Psoas muscle (tissue), 8 donors: ENCODE data around the gene DOK6. TPM values are rescaled to one million over a fixed set of nuclear protein-coding genes. Genes with fewer than 3 reads are reported as not detected.

Experiments
- ATAC-seq, 4 donors: fragments of 200-7000 bp; cut with Tn5 transposase; one replicate each; pipeline ENCODE4 v1.9.1; 2020; ENCODE audit warnings: moderate library complexity in 3 of 4, mild to moderate bottlenecking in 2 of 4
- DNase-seq, 2 donors: peaks; one replicate each; pipeline ENCODE4 v3.0.0-alpha.2; 2020
- H3K27ac ChIP-seq: fragments of 200-600 bp; one replicate; pipeline ENCODE4 v1.8.0; 2022
- H3K27me3 ChIP-seq, 3 donors: fragments of 200-600 bp in 1 of 3; one replicate each; pipeline versions ENCODE4 v1.6.1 to v1.8.0; 2013 to 2022; ENCODE audit warnings: low read length in 2 of 3, mild to moderate bottlenecking in 2 of 3, moderate library complexity in 1 of 3; ENCODE audit not compliant: insufficient read depth in 3 of 3
- H3K36me3 ChIP-seq, 2 donors: fragments of 200-600 bp in 1 of 2; one replicate each; pipeline versions ENCODE4 v1.6.1 to v1.8.0; 2013 to 2022; ENCODE audit warnings: low read depth in 1 of 2, mild to moderate bottlenecking in 1 of 2, moderate library complexity in 1 of 2; ENCODE audit not compliant: insufficient read depth in 1 of 2
- H3K4me1 ChIP-seq: fragments of 200-600 bp; one replicate; pipeline ENCODE4 v1.8.0; 2022
- H3K4me3 ChIP-seq: fragments of 200-600 bp; one replicate; pipeline ENCODE4 v1.8.0; 2022; ENCODE audit warnings: mild to moderate bottlenecking
- H3K9me3 ChIP-seq: fragments of 200-600 bp; one replicate; pipeline ENCODE4 v1.8.0; 2022
- CTCF ChIP-seq: fragments of 200-600 bp; IDR thresholded peaks from one replicate; pipeline ENCODE4 v1.8.0; 2022; ENCODE audit warnings: antibody characterized with exemption
- WGBS, 3 donors: extraction: QIAGEN DNeasy Blood & Tissue Kit; methylation state at CpG; one replicate each; pipeline versions ENCODE4 v1.1.6 to v1.1.7; 2013; 5-methylcytosine and 5-hydroxymethylcytosine counted together
- intact Hi-C, 2 donors: fragments of 100-400 bp; cut with DNase I; formaldehyde crosslinking; loops; one replicate each; pipeline versions ENCODE4 v1.11.0 to v1.14.2; 2022
- polyA plus RNA-seq, 3 donors: library from polyadenylated mRNA; stranded (reverse); fragments of 200-250 nt; gene quantifications; one replicate each; pipeline ENCODE4 v1.2.3, GENCODE V29; 2013
- total RNA-seq, 4 donors: library from RNA; stranded (reverse); fragmentation: NEBNext Ultra II Directional in 2 of 4; extraction: Animal tissue kit (Norgen Biotek cat#: 25700) in 2 of 4; gene quantifications; one replicate each; pipeline versions ENCODE4 v1.2.1 to v1.2.4, GENCODE V29; 2021 to 2023
- donor health status: healthy with polysubstance abuse.
- donor health status: DM: no; HTN: no; CAD: no; lungs with moderate emphysema.
- donor health status: Bipolar disorder and iron deficiency.
- donor health status: healthy.
- donor health status: DM: yes; HTN: yes; CAD: no.
- donor health status: DM: no; HTN: no; CAD: no.
- donor health status: DM: no; HTN: no; CAD: no.
- donor health status: DM: yes; HTN: yes; CAD: no.

Gene DOK6
- total and polyA plus RNA-seq, 7 donors = 0.05 to 0.97 (median 0.18) TPM

- no peak overlapping the region for H3K4me3 ChIP-seq
- intact Hi-C loops = no loop called here
- H3K36me3 ChIP-seq = no peaks in the 10 kb centered on the region
- no peaks in the 10 kb centered on the region for H3K27me3 ChIP-seq
- H3K9me3 ChIP-seq = no peaks in the 10 kb centered on the region
- H3K27ac ChIP-seq = no peak overlapping the region
- ATAC-seq = no peak
- no peak for TF ChIP-seq CTCF
- H3K4me1 ChIP-seq = no peaks in the 10 kb centered on the region
- DNase-seq = no peak
- WGBS, 3 donors = 80 to 88% (median 88%) methylated on average over 1 of the region's 1 CpG
Measured at GRCh38 chr18:69730664-69731063, 330.0 kb downstream of the DOK6 start.

- no peak overlapping the region for H3K27ac ChIP-seq
- H3K27me3 ChIP-seq = no peaks in the 10 kb centered on the region
- no peaks in the 10 kb centered on the region for H3K36me3 ChIP-seq
- ATAC-seq (no peak), DNase-seq (no peak)
- no peaks in the 10 kb centered on the region for H3K9me3 ChIP-seq
- TF ChIP-seq CTCF = no peak
- no peak overlapping the region for H3K4me3 ChIP-seq
- WGBS, 3 donors = 90 to 94% (median 92%) methylated on average over 2 of the region's 2 CpGs
- intact Hi-C loops = no loop called here
- no peaks in the 10 kb centered on the region for H3K4me1 ChIP-seq
Measured at GRCh38 chr18:69734536-69734935, 333.8 kb downstream of the DOK6 start.

- WGBS, 3 donors = 89 to 91% (median 90%) methylated on average over 2 of the region's 2 CpGs
- Histone ChIP-seq H3K27ac (no peak overlapping the region), H3K36me3 (no peaks in the 10 kb centered on the region), H3K4me3 (no peak overlapping the region), H3K9me3 (no peaks in the 10 kb centered on the region), H3K27me3 (no peaks in the 10 kb centered on the region), H3K4me1 (no peaks in the 10 kb centered on the region)
- DNase-seq = no peak
- no peak for ATAC-seq
- intact Hi-C loops = no loop called here
- TF ChIP-seq CTCF = no peak
Measured at GRCh38 chr18:69736730-69737129, 336.0 kb downstream of the DOK6 start.

GRCh38 chr18:69737851-69738250 is 337.2 kb downstream of the DOK6 start:
- intact Hi-C loops = no loop called here
- 86 to 89% (median 88%) methylated on average over 3 of the region's 3 CpGs for WGBS, 3 donors
- no peaks in the 10 kb centered on the region for H3K36me3 ChIP-seq
- ATAC-seq (no peak), DNase-seq (no peak)
- H3K27me3 ChIP-seq = no peaks in the 10 kb centered on the region
- TF ChIP-seq CTCF = no peak
- H3K4me1 ChIP-seq = no peaks in the 10 kb centered on the region
- H3K9me3 ChIP-seq = no peaks in the 10 kb centered on the region
- no peak overlapping the region for H3K27ac ChIP-seq
- no peak overlapping the region for H3K4me3 ChIP-seq

- Histone ChIP-seq H3K4me1 (no peaks in the 10 kb centered on the region), H3K4me3 (no peak overlapping the region), H3K36me3 (no peaks in the 10 kb centered on the region), H3K27me3 (no peaks in the 10 kb centered on the region), H3K9me3 (no peaks in the 10 kb centered on the region), H3K27ac (no peak overlapping the region)
- no peak for ATAC-seq
- DNase-seq = no peak
- no peak for TF ChIP-seq CTCF
- intact Hi-C loops = no loop called here
- WGBS, 3 donors = 92 to 100% (median 93%) methylated on average over 2 of the region's 2 CpGs
Measured at GRCh38 chr18:69747388-69747787, 346.7 kb downstream of the DOK6 start.
